ENCODE data around the gene PDE7B. TPM values are rescaled to one million over a fixed set of nuclear protein-coding genes. Genes with fewer than 3 reads are reported as not detected.

PDE7B gene
- total and polyA plus RNA-seq, 2 of the 4 experiments (the other 2 are of a cell fraction) = 7.8 to 12.4 TPM

DNA sequence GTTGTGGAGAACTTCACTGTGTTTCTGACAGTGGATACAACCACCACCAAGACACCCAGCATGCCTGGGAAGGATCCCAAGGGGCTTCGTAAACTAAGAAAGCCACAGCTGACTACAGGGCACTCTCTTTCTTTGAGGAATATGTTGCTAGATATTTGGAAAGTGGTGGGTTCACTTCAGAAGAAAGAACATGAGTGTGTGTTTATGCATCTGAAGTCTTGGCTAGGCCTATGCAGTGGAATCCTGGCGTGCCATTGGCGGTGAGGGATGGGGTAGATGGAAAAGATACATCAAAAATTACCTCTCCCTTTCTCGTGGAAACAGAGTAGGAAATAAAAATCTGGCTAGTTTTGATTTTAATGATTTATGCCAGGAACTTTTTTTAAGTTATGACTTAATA is 187.7 kb downstream of the PDE7B start:
- peak overlapping the region; percentile 98 for H4K5ac ChIP-seq (ENCODE audit: low read depth, low read length)
- in situ Hi-C loops (cut with MboI; ENCODE audit: low sequenced_read_pairs) (no loop called here), intact Hi-C loops (cut with micrococcal nuclease) (loop anchor here (2.0 to 10.0 kb wide), 4 partner anchors 116 to 502 kb away; partner anchors contain the start of gene PDE7B), dilution Hi-C loops (cut with HindIII; ENCODE audit: low sequenced_read_pairs, unreplicated experiment) (no loop called here)
- H2BK120ac ChIP-seq (ENCODE audit: low read depth, low read length) = peak overlapping the region; percentile 79
- no TSS peak for BruUV-seq (replicated peaks)
- H3K9ac ChIP-seq (ENCODE audit: low read depth, low read length) = peak overlapping the region; percentile 99
- peak overlapping the region; percentile 95 for H3K56ac ChIP-seq (ENCODE audit: extremely low read depth, insufficient read depth, low read length)
- H2AFZ ChIP-seq (replicated peaks; ENCODE audit: low read length, poor library complexity) = peak overlapping the region; percentile 60
- H3K4ac ChIP-seq (ENCODE audit: low read depth, low read length) = peak overlapping the region; percentile 93
- peak overlapping the region; percentile 63 to 98 for H4K8ac ChIP-seq (ENCODE audit: low read depth in 2 of 2, low read length in 2 of 2)
- peaks cover 20% of the 10 kb centered on the region for H3K4me1 ChIP-seq (ENCODE audit: control insufficient read depth, insufficient read depth, low read length)
- peak overlapping the region; percentile 20 for H2AK9ac ChIP-seq (replicated peaks; ENCODE audit: low read depth, low read length, poor library complexity)
- peak overlapping the region; percentile 88 for H3K4me3 ChIP-seq (ENCODE audit: insufficient read depth, low read depth, low read length)
- H3K4me2 ChIP-seq (ENCODE audit: low read depth, low read length) = peak overlapping the region; percentile 100
- peak overlapping the region; percentile 57 for H2AK5ac ChIP-seq (ENCODE audit: low read depth, low read length)
- H3K9me3 ChIP-seq (ENCODE audit: control insufficient read depth, insufficient read depth, low read length) = no peaks in the 10 kb centered on the region
- peak overlapping the region; percentile 98 for H2BK5ac ChIP-seq (ENCODE audit: low read depth, low read length, poor library complexity, severe bottlenecking)
- peak overlapping the region; percentile 99 for H3K14ac ChIP-seq (replicated peaks; ENCODE audit: low read depth, low read length)
- peaks cover 18 to 77% of the 10 kb centered on the region in 2 experiments for H3K79me1 ChIP-seq (ENCODE audit: low read depth in 1 of 2, low read length in 2 of 2)
- peak overlapping the region; percentile 81 for H2BK15ac ChIP-seq (ENCODE audit: low read depth, low read length)
- H3K9me1 ChIP-seq (ENCODE audit: insufficient read depth, low read length) = peaks cover 13% of the 10 kb centered on the region
- POLR2A ChIA-PET (ENCODE audit: unreplicated experiment) = no interaction called here
- no CpG with 5 or more reads among the region's 4 CpGs for WGBS, 2 experiments (ENCODE audit: extremely low coverage in 2 of 2, insufficient read length in 1 of 2)
- CTCF ChIA-PET = no interaction called here
- H3K36me3 ChIP-seq (ENCODE audit: control insufficient read depth, insufficient read depth, low read length) = peaks cover 7% of the 10 kb centered on the region; the same call in 1 of the 2 replicates
- peak overlapping the region; percentile 85 for H4K91ac ChIP-seq (ENCODE audit: insufficient read depth, low read depth, low read length)
- H3K23ac ChIP-seq (ENCODE audit: low read depth, low read length) = peak overlapping the region; percentile 92; the same call in 1 of the 2 replicates
- ATAC-seq (ENCODE audit: low read depth) (peak; percentile 42), DNase-seq (peak; percentile 47)
- H4K20me1 ChIP-seq (ENCODE audit: insufficient read depth, low read length) = no peaks in the 10 kb centered on the region
- peak overlapping the region; percentile 99 for H3K27ac ChIP-seq (ENCODE audit: insufficient read depth, low read length)
- TF ChIP-seq, protein P1, sequence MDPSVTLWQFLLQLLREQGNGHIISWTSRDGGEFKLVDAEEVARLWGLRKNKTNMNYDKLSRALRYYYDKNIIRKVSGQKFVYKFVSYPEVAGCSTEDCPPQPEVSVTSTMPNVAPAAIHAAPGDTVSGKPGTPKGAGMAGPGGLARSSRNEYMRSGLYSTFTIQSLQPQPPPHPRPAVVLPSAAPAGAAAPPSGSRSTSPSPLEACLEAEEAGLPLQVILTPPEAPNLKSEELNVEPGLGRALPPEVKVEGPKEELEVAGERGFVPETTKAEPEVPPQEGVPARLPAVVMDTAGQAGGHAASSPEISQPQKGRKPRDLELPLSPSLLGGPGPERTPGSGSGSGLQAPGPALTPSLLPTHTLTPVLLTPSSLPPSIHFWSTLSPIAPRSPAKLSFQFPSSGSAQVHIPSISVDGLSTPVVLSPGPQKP (IDR thresholded peaks at IDR 0.05; ENCODE audit: borderline replicate concordance, low read depth, low read length) = no peak
- TF ChIP-seq NFE2L2 (IDR thresholded peaks at IDR 0.05; ENCODE audit: low read depth, low read length) (no peak), POLR2A (IDR thresholded peaks at IDR 0.05; ENCODE audit: low read depth, low read length) (no peak), CHD1 (IDR thresholded peaks at IDR 0.05; ENCODE audit: low read depth, low read length) (no peak), FOS (IDR thresholded peaks at IDR 0.05; ENCODE audit: low read depth, low read length) (no peak), MAFK (IDR thresholded peaks at IDR 0.05; ENCODE audit: low read depth, low read length) (no peak), SMC3 (IDR thresholded peaks at IDR 0.05; ENCODE audit: low read depth, low read length) (no peak), CEBPB (IDR thresholded peaks at IDR 0.05; ENCODE audit: low read depth, low read length) (no peak), MXI1 (IDR thresholded peaks at IDR 0.05; ENCODE audit: borderline replicate concordance, low read depth, low read length) (no peak; the same call in 1 of the 2 replicates), RFX5 (IDR thresholded peaks at IDR 0.05; ENCODE audit: low read depth, low read length) (no peak), RAD21 (IDR thresholded peaks at IDR 0.05; ENCODE audit: low read length) (no peak), MAZ (IDR thresholded peaks at IDR 0.05; ENCODE audit: borderline replicate concordance, low read depth, low read length) (no peak)
- TF ChIP-seq, protein P2, sequence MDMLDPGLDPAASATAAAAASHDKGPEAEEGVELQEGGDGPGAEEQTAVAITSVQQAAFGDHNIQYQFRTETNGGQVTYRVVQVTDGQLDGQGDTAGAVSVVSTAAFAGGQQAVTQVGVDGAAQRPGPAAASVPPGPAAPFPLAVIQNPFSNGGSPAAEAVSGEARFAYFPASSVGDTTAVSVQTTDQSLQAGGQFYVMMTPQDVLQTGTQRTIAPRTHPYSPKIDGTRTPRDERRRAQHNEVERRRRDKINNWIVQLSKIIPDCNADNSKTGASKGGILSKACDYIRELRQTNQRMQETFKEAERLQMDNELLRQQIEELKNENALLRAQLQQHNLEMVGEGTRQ (IDR thresholded peaks at IDR 0.05; ENCODE audit: low read depth, low read length) = no peak
- TF ChIP-seq, protein P3, sequence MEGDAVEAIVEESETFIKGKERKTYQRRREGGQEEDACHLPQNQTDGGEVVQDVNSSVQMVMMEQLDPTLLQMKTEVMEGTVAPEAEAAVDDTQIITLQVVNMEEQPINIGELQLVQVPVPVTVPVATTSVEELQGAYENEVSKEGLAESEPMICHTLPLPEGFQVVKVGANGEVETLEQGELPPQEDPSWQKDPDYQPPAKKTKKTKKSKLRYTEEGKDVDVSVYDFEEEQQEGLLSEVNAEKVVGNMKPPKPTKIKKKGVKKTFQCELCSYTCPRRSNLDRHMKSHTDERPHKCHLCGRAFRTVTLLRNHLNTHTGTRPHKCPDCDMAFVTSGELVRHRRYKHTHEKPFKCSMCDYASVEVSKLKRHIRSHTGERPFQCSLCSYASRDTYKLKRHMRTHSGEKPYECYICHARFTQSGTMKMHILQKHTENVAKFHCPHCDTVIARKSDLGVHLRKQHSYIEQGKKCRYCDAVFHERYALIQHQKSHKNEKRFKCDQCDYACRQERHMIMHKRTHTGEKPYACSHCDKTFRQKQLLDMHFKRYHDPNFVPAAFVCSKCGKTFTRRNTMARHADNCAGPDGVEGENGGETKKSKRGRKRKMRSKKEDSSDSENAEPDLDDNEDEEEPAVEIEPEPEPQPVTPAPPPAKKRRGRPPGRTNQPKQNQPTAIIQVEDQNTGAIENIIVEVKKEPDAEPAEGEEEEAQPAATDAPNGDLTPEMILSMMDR (conservative IDR thresholded peaks at IDR 0.05; ENCODE audit: low read depth, low read length) = no peak
- H2BK20ac ChIP-seq (ENCODE audit: low read depth, low read length) = peak overlapping the region; percentile 89
- peak overlapping the region; percentile 96 for H3K18ac ChIP-seq (ENCODE audit: low read depth, low read length)
- no peaks in the 10 kb centered on the region for H3K27me3 ChIP-seq (ENCODE audit: control insufficient read depth, insufficient read depth, low read length)
